Stimulated activated effector memory CD8-positive, alpha-beta T cell treated with anti-CD3 and anti-CD28 coated beads, Interleukin-12 subunit alpha, Interleukin-12 subunit beta, amount 100 ng/mL, for 72 hours (primary cell): ENCODE measurements around the gene CTCFL.
A peak's percentile ranks its signal among the peaks of the same experiment; 100 is the strongest.
"Not testable (repeated sequence)": the region's sequence is repeated elsewhere in the genome, so short reads cannot be mapped to it uniquely, and the experiment has no call there.

ENCODE experiments used
- ATAC-seq: fragments of 150-1000 bp; cut with Tn5 transposase; 2 replicates; pipeline ENCODE4 v1.10.0; 2021
- DNase-seq, 2 donors: peaks; one replicate each; pipeline ENCODE4 v3.0.0; 2021 to 2022; ENCODE audit warnings: low spot score in 2 of 2
- H3K27ac Mint-ChIP-seq: one replicate; pipeline ENCODE4 v1.8.0; 2022; ENCODE audit warnings: mild to moderate bottlenecking, mixed read lengths
- H3K36me3 Mint-ChIP-seq: one replicate; pipeline ENCODE4 v1.8.0; 2022; ENCODE audit warnings: mild to moderate bottlenecking, mixed read lengths
- H3K4me1 Mint-ChIP-seq: one replicate; pipeline ENCODE4 v1.8.0; 2022; ENCODE audit warnings: mixed read lengths
- H3K4me3 Mint-ChIP-seq: one replicate; pipeline ENCODE4 v1.8.0; 2022; ENCODE audit warnings: mild to moderate bottlenecking, mixed read lengths
- H3K9me3 Mint-ChIP-seq: one replicate; pipeline ENCODE4 v1.8.0; 2022; ENCODE audit warnings: mixed read lengths

The CTCFL gene

GRCh38 chr20:57528148-57528547, 3.2 kb upstream of the CTCFL start:
- Mint-ChIP-seq H3K36me3 (no peaks in the 10 kb centered on the region), H3K27ac (no peak overlapping the region), H3K9me3 (no peaks in the 10 kb centered on the region), H3K4me3 (no peak overlapping the region), H3K4me1 (peaks cover 6% of the 10 kb centered on the region)
- ATAC-seq (no peak), DNase-seq (no peak)

GRCh38 chr20:57527728-57528127, 2.8 kb upstream of the CTCFL start:
- DNase-seq (no peak), ATAC-seq (no peak)
- Mint-ChIP-seq H3K27ac (no peak overlapping the region), H3K36me3 (no peaks in the 10 kb centered on the region), H3K4me1 (peaks cover 7% of the 10 kb centered on the region), H3K4me3 (no peak overlapping the region), H3K9me3 (no peaks in the 10 kb centered on the region)

GRCh38 chr20:57526885-57527460, 2.0 kb upstream of the CTCFL start:
- peaks cover 12% of the 10 kb centered on the region for H3K4me1 Mint-ChIP-seq
- no peak overlapping the region for H3K27ac Mint-ChIP-seq
- no peaks in the 10 kb centered on the region for H3K9me3 Mint-ChIP-seq
- no peaks in the 10 kb centered on the region for H3K36me3 Mint-ChIP-seq
- DNase-seq, result no peak
- H3K4me3 Mint-ChIP-seq, result no peak overlapping the region
- ATAC-seq, result no peak

- Mint-ChIP-seq H3K4me1 (peaks cover 12% of the 10 kb centered on the region), H3K36me3 (no peaks in the 10 kb centered on the region), H3K27ac (no peak overlapping the region), H3K9me3 (no peaks in the 10 kb centered on the region), H3K4me3 (no peak overlapping the region)
- DNase-seq (no peak), ATAC-seq (no peak)
Observed at GRCh38 chr20:57526087-57526884, 1.3 kb upstream of the CTCFL start.

- Mint-ChIP-seq H3K36me3 (no peaks in the 10 kb centered on the region), H3K9me3 (no peaks in the 10 kb centered on the region), H3K4me3 (no peak overlapping the region), H3K27ac (no peak overlapping the region), H3K4me1 (peaks cover 18% of the 10 kb centered on the region)
- ATAC-seq, result no peak
- no peak for DNase-seq
Observed at GRCh38 chr20:57525328-57526086, 567 bp upstream of the CTCFL start.

- ATAC-seq (no peak), DNase-seq (no peak)
- no peaks in the 10 kb centered on the region for H3K36me3 Mint-ChIP-seq
- no peaks in the 10 kb centered on the region for H3K9me3 Mint-ChIP-seq
- H3K4me3 Mint-ChIP-seq, result no peak overlapping the region
- peaks cover 18% of the 10 kb centered on the region for H3K4me1 Mint-ChIP-seq
- no peak overlapping the region for H3K27ac Mint-ChIP-seq
Observed at GRCh38 chr20:57523782-57524181, 1.2 kb downstream of the CTCFL start.

GRCh38 chr20:57522380-57523140, 2.4 kb downstream of the CTCFL start:
- Mint-ChIP-seq H3K9me3 (no peaks in the 10 kb centered on the region), H3K4me3 (no peak overlapping the region), H3K4me1 (peaks cover 18% of the 10 kb centered on the region), H3K36me3 (no peaks in the 10 kb centered on the region), H3K27ac (no peak overlapping the region)
- peak in 1 of 2 donors; percentile 55 for DNase-seq
- peak; percentile 86 for ATAC-seq

GRCh38 chr20:57517904-57518303, 7.0 kb downstream of the CTCFL start:
- Mint-ChIP-seq H3K27ac (no peak overlapping the region), H3K36me3 (no peaks in the 10 kb centered on the region), H3K4me1 (peaks cover 12% of the 10 kb centered on the region), H3K4me3 (no peak overlapping the region), H3K9me3 (no peaks in the 10 kb centered on the region)
- no peak for DNase-seq
- no peak for ATAC-seq

GRCh38 chr20:57514273-57514751, 10.6 kb downstream of the CTCFL start:
- Mint-ChIP-seq H3K4me3 (no peak overlapping the region), H3K36me3 (no peaks in the 10 kb centered on the region), H3K9me3 (no peaks in the 10 kb centered on the region), H3K27ac (no peak overlapping the region), H3K4me1 (no peaks in the 10 kb centered on the region)
- DNase-seq, result no peak
- ATAC-seq, result peak; percentile 26

- Mint-ChIP-seq H3K36me3 (no peaks in the 10 kb centered on the region), H3K9me3 (no peaks in the 10 kb centered on the region), H3K27ac (no peak overlapping the region), H3K4me1 (no peaks in the 10 kb centered on the region), H3K4me3 (no peak overlapping the region)
- DNase-seq (no peak), ATAC-seq (no peak)
Observed at GRCh38 chr20:57513199-57513598, 11.7 kb downstream of the CTCFL start.

- DNase-seq (no peak), ATAC-seq (no peak)
- H3K9me3 Mint-ChIP-seq, result no peaks in the 10 kb centered on the region
- H3K4me3 Mint-ChIP-seq, result no peak overlapping the region
- H3K27ac Mint-ChIP-seq, result no peak overlapping the region
- H3K36me3 Mint-ChIP-seq, result no peaks in the 10 kb centered on the region
- H3K4me1 Mint-ChIP-seq, result no peaks in the 10 kb centered on the region
Observed at GRCh38 chr20:57512432-57512831, 12.5 kb downstream of the CTCFL start.

GRCh38 chr20:57511709-57512108, 13.2 kb downstream of the CTCFL start:
- H3K4me3 Mint-ChIP-seq, H3K36me3 Mint-ChIP-seq, H3K27ac Mint-ChIP-seq, H3K9me3 Mint-ChIP-seq, ATAC-seq, DNase-seq, H3K4me1 Mint-ChIP-seq: not testable (repeated sequence)

- Mint-ChIP-seq H3K4me3 (no peak overlapping the region), H3K36me3 (no peaks in the 10 kb centered on the region), H3K4me1 (no peaks in the 10 kb centered on the region), H3K9me3 (no peaks in the 10 kb centered on the region), H3K27ac (no peak overlapping the region)
- DNase-seq, result no peak
- ATAC-seq, result no peak
Observed at GRCh38 chr20:57509665-57510237, 15.2 kb downstream of the CTCFL start.

GRCh38 chr20:57508831-57509230, 16.1 kb downstream of the CTCFL start:
- Mint-ChIP-seq H3K36me3 (no peaks in the 10 kb centered on the region), H3K4me1 (no peaks in the 10 kb centered on the region), H3K9me3 (no peaks in the 10 kb centered on the region), H3K4me3 (no peak overlapping the region), H3K27ac (no peak overlapping the region)
- DNase-seq (no peak), ATAC-seq (no peak)

- Mint-ChIP-seq H3K36me3 (no peaks in the 10 kb centered on the region), H3K4me3 (no peak overlapping the region), H3K4me1 (no peaks in the 10 kb centered on the region), H3K27ac (no peak overlapping the region), H3K9me3 (no peaks in the 10 kb centered on the region)
- ATAC-seq (no peak), DNase-seq (no peak)
Observed at GRCh38 chr20:57508381-57508780, 16.6 kb downstream of the CTCFL start.
